WERI-Rb-1 (cell line): ENCODE measurements around the gene GPR156.
A peak's percentile ranks its signal among the peaks of the same experiment; 100 is the strongest.

Experiments used
- DNase-seq: peaks from one replicate; pipeline ENCODE4 v3.0.0-alpha.2; 2020
- H3K27ac ChIP-seq: fragments of 250-450 bp; sonication (Bioruptor Pico); 2 replicates; pipeline ENCODE4 v1.5.1; 2020; ENCODE audit warnings: mild to moderate bottlenecking, moderate library complexity
- H3K27me3 ChIP-seq: fragments of 250-450 bp; sonication (Bioruptor Pico); 2 replicates; pipeline ENCODE4 v1.5.1; 2021; ENCODE audit warnings: mild to moderate bottlenecking, low read depth, moderate library complexity; ENCODE audit not compliant: insufficient read depth, severe bottlenecking
- H3K36me3 ChIP-seq: fragments of 250-450 bp; sonication (Bioruptor Pico); 2 replicates; pipeline ENCODE4 v1.5.1; 2020; ENCODE audit warnings: mild to moderate bottlenecking, moderate library complexity
- H3K4me3 ChIP-seq: 2 replicates; pipeline ENCODE4 v1.5.1; 2011; ENCODE audit warnings: low read depth, mild to moderate bottlenecking, control low read depth, low read length
- H3K9me3 ChIP-seq: fragments of 250-450 bp; sonication (Bioruptor Pico); 2 replicates; pipeline ENCODE4 v1.5.1; 2021; ENCODE audit warnings: mild to moderate bottlenecking, moderate library complexity; ENCODE audit not compliant: severe bottlenecking
- TF ChIP-seq, protein P1 (sequence below): IDR thresholded peaks from 2 replicates; pipeline ENCODE4 v1.5.1; 2011; ENCODE audit warnings: low read depth, mild to moderate bottlenecking, control low read depth, inconsistent platforms, low read length

GPR156 gene

DNA sequence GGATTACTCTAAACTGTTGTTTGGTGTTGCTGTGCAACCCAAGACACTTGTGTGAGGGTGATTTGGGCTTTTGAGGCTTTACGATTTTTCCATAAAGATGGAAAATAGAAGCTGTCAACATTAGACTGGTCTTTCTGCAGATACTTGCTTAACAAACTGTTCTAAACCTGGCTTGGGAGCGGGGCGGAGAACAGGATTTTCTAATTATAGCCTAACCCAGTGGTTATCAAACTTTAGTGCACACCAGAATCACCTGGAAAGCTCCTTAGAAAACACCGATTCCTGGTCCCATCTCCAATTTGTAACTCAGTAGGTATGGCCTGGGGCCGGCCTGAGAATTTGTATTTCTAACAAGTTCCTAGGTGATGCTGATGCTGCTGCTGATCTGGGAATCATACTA, 19.0 kb downstream of the GPR156 start:
- H3K27ac ChIP-seq: no peak overlapping the region
- H3K36me3 ChIP-seq: no peaks in the 10 kb centered on the region
- no peaks in the 10 kb centered on the region for H3K27me3 ChIP-seq
- H3K9me3 ChIP-seq: peaks cover 2% of the 10 kb centered on the region
- no peak for DNase-seq
- no peak overlapping the region for H3K4me3 ChIP-seq
- TF ChIP-seq, protein P1, sequence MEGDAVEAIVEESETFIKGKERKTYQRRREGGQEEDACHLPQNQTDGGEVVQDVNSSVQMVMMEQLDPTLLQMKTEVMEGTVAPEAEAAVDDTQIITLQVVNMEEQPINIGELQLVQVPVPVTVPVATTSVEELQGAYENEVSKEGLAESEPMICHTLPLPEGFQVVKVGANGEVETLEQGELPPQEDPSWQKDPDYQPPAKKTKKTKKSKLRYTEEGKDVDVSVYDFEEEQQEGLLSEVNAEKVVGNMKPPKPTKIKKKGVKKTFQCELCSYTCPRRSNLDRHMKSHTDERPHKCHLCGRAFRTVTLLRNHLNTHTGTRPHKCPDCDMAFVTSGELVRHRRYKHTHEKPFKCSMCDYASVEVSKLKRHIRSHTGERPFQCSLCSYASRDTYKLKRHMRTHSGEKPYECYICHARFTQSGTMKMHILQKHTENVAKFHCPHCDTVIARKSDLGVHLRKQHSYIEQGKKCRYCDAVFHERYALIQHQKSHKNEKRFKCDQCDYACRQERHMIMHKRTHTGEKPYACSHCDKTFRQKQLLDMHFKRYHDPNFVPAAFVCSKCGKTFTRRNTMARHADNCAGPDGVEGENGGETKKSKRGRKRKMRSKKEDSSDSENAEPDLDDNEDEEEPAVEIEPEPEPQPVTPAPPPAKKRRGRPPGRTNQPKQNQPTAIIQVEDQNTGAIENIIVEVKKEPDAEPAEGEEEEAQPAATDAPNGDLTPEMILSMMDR: no peak

DNA sequence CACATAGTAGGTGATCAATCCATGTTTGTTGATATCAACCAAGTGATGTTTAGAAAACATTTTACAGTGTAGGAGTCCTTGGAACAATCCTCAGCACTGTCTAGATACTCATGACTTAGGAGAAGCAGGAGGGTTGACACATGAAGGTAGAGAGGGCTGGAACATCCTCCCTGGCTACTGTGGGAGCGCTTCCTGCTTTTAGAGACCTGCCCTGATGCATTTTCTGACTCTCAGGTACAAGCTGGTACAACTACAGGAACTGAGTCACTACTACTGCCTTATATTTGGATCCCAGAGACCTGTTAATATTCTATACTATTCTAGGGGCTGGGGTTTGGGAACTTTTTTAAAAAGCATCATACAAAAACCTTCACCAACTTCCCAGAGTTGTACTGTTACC, 20.1 kb downstream of the GPR156 start:
- DNase-seq: no peak
- Histone ChIP-seq H3K27me3 (no peaks in the 10 kb centered on the region), H3K27ac (no peak overlapping the region), H3K36me3 (no peaks in the 10 kb centered on the region), H3K4me3 (no peak overlapping the region), H3K9me3 (peaks cover 2% of the 10 kb centered on the region)
- TF ChIP-seq, protein P1: no peak

DNA sequence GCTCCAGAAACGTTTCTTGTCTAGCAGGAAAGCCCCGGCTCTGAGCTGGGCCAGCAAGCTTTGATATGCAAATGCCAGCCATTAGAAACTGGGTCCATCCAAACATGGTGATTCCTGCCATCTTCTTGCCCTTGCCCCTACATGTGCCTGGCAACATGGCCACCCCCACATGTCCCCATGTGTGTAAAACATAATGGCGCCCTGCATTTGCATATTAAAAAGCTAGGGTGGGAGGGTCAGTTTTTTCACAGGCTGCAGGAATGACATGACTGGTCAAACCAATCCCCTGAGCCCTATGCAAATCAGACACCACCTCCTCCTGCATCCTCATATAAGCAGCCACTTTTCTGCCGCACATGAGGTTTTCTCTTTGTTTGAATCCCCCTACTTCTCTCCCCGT, 21.2 kb downstream of the GPR156 start:
- H3K4me3 ChIP-seq: no peak overlapping the region
- H3K36me3 ChIP-seq: no peaks in the 10 kb centered on the region
- DNase-seq: no peak
- H3K27ac ChIP-seq: no peak overlapping the region
- TF ChIP-seq, protein P1: no peak
- peaks cover 2% of the 10 kb centered on the region for H3K9me3 ChIP-seq
- H3K27me3 ChIP-seq: no peaks in the 10 kb centered on the region

DNA sequence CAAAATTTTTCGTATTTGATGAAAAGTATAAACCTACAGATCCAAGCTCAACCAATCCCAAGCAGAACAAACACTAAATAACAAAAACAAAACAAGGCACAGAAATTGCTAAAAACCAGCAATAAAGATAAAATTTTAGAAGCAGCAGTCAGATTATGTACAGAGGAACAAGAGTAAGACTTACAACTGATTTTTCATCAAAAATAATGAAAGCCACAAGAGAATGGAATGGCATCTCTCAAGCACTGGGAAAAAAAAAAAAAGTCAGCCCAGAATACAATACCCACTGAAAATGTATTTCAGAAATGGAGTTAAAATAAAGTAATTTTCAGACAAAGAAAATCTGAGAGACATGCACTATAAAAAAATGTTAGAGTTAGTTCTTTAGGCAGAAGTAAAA, 27.0 kb downstream of the GPR156 start:
- DNase-seq: no peak
- H3K9me3 ChIP-seq: peaks cover 4% of the 10 kb centered on the region
- no peaks in the 10 kb centered on the region for H3K27me3 ChIP-seq
- no peaks in the 10 kb centered on the region for H3K36me3 ChIP-seq
- no peak overlapping the region for H3K27ac ChIP-seq
- TF ChIP-seq, protein P1: no peak
- no peak overlapping the region for H3K4me3 ChIP-seq

DNA sequence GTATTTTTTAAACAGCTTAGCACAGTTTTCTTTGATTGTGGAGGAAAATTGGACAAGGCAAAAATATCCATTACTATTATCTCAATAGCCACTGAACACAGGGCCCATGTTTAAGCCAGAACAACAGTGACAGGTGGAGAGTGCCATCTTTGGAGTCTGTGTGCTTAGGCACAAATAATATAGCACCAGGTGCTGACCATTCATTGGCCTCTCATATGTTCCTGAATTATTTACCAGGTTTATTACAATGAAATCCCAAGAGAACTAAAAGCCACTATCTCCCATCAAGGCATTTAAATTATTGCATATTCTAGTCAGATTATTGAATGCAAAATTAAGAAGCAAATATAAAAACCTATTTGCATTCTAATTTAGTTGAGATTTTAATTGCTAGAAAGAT, 39.6 kb downstream of the GPR156 start:
- Histone ChIP-seq H3K27me3 (no peaks in the 10 kb centered on the region), H3K4me3 (no peak overlapping the region), H3K36me3 (no peaks in the 10 kb centered on the region), H3K9me3 (no peaks in the 10 kb centered on the region), H3K27ac (peak overlapping the region; percentile 43)
- TF ChIP-seq, protein P1: no peak
- no peak for DNase-seq

DNA sequence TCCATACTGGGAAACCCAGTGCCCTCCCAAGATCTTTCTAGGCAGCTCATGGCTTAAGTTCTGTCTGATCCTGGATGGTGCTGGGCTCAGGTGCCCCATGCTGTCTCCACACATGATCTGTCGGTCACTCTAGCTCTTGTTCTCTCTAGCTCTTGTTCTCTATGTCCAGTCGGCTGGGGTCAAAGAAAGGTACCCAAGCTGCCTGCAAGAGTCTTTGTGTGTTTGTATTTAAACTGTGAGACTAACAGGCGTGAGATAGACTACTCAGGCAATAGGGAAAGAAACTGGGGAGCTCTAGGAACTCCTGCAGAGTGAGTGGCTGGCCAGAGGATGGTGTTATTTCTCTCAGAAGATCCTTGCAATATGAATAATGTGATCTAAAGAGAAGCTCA, 40.2 kb downstream of the GPR156 start:
- Histone ChIP-seq H3K9me3 (no peaks in the 10 kb centered on the region), H3K27ac (peak overlapping the region; percentile 43), H3K4me3 (no peak overlapping the region), H3K36me3 (no peaks in the 10 kb centered on the region), H3K27me3 (no peaks in the 10 kb centered on the region)
- TF ChIP-seq, protein P1: peak; percentile 32; the same call in 1 of the 2 replicates
- DNase-seq: peak; percentile 48
